IPS DF 19.7 (cell line): ENCODE data around the gene SIAH3.
A peak's percentile ranks its signal among the peaks of the same experiment; 100 is the strongest.

Source experiments
- DNase-seq: peaks from one replicate; pipeline ENCODE4 v3.0.0-alpha.2; 2013; ENCODE audit warnings: low read depth, low spot score

Gene SIAH3

DNA sequence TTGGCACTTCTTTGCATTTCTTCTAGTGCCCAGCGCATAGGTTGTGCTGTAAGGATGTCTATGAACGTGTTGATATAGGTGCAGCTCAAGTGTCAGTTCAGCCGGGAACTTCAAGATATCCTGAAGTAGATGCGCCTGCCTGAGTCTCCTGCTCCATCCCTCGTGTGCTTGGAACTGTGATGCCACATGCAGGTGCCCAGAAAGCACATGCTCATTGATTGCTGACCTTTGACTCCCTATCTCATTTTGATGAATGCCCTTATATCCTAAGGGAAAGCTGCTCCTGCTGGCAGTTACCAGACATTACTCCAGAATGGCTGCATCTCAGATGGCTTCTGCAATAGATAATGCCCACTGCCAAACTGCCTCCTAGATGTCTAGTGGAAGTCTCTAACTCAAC is 108.6 kb downstream of the SIAH3 start:
- no peak for DNase-seq

DNA sequence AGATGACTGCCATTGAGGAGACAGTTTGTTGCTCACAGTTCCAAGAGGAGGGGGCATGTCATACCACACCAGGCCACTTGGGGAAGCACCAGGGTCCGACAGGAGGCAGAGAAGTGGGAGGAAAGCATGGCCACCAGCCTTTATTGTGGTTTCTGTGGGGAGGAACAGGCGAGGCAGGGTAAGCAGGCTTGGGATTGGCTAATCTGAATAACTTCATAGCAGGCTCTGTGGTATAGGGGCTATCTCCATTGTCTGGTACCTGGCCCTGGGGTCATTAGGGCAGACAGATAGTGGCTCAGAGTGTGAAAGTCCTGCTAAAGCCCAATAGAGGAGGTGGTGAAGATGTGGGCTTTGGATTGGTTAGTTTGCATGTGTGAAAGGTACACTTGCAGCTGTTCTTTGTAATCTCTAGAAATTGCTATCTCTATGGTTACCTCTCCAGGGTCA is 114.0 kb downstream of the SIAH3 start:
- DNase-seq: peak; percentile 2

DNA sequence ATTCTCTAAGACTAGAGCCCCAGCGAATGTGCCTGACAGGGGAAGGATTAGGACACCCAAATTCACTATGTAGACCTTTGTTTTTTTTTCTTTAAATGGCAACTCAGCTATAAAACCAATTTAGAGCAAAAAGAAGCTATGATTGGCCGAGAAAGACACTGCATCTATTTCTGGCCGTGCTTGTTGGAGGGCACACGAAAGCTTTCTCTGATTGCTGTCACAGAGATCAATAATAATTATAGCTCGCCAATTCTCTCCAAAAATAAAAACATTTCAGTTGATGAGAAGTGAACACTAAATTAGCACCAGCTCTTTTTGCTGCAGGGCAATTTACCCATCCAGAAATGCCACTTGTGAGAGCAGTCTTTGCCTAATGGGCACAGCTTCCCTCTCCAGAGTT is 118.2 kb downstream of the SIAH3 start:
- DNase-seq: no peak

DNA sequence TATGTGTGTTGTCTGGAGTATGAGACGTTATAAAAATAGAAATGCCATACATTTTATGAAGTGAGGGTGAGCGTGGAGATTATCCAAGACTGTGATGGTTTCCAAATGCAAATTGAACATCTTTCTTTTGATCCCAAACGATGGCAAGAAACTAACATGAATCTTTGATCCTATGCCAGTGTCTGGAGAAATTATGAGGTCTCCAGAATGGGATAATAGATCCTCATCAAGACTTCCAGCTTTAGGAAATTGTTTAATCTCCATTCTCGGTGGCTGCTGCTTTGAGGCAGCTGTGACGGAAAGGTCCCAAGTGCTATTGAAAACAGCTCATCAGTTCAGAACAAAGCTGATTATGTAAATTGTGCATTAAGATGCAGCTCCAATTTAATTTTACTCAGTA is 118.6 kb downstream of the SIAH3 start:
- DNase-seq: no peak

DNA sequence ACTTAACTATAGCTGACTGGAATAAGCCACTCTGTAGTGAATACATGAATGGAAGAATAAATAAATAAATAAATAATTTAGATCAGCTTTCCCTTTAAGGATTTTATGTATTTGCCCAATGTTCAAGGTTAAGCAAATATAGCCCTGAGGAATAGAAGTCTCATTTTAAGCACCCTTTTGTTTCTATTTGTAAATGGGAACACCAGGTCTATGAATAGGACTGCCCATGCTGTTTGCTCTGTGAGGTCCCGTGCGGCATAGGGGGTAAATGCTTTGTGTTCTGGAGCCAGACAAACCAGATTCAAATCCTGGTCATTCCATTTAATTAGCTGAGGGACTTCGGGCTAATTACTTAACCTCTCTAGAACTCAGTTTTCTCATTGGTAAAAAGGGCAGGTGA is 120.1 kb downstream of the SIAH3 start:
- DNase-seq: no peak

DNA sequence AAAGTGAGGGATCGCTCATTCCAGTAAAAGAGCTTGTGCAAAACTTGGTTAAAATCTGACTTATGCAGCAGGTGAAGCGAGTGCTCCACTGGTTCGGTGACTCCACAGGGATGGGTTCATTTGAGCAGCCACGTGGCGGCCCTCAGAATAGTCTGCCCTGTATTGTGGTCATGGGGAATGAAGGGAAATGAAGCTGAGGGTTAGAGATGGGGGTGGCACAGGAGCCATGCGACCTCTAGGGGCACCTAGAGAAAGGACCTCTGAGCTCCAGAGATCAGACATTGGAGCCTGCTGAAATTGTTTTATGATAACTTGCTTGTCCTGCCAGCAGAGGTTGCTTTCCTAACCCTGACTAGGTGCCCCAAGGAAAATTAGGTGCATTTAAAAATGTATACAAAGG is 122.8 kb downstream of the SIAH3 start:
- DNase-seq: peak; percentile 67
